HEK293 (cell line): ENCODE measurements around the gene TMEM91.

Source experiments
- KLF9 ChIP-seq: fragments of 450-650 bp; formaldehyde crosslinking; IDR thresholded peaks from 2 replicates; pipeline ENCODE4 v1.5.1; 2016; ENCODE audit warnings: missing biosample characterization, missing genetic modification characterization, low read depth
- MYNN ChIP-seq: fragments of 450-650 bp; formaldehyde crosslinking; IDR thresholded peaks from 2 replicates; pipeline ENCODE4 v1.5.1; 2016; ENCODE audit warnings: missing biosample characterization, missing genetic modification characterization, borderline replicate concordance
- REPIN1 ChIP-seq: fragments of 450-650 bp; formaldehyde crosslinking; IDR thresholded peaks from 2 replicates; pipeline ENCODE4 v1.5.1; 2017; ENCODE audit warnings: missing biosample characterization, missing genetic modification characterization, low read depth
- SALL2 ChIP-seq: fragments of 450-650 bp; formaldehyde crosslinking; IDR thresholded peaks from 2 replicates; pipeline ENCODE4 v1.5.0; 2017; ENCODE audit warnings: missing biosample characterization, mild to moderate bottlenecking, missing genetic modification characterization, borderline replicate concordance
- ZNF10 ChIP-seq: fragments of 450-650 bp; formaldehyde crosslinking; IDR thresholded peaks from 2 replicates; pipeline ENCODE4 v1.5.1; 2017; ENCODE audit warnings: missing biosample characterization, missing genetic modification characterization
- ZNF184 ChIP-seq: fragments of 450-650 bp; IDR thresholded peaks from 2 replicates; pipeline ENCODE4 v1.5.1; 2018; ENCODE audit warnings: missing biosample characterization, mild to moderate bottlenecking, missing genetic modification characterization
- ZNF274 ChIP-seq, 2 experiments: fragments of 200-500 bp in 1 of 2; fragments of 450-650 bp in 1 of 2; sonication (Bioruptor generic) in 1 of 2; formaldehyde crosslinking in 1 of 2; IDR thresholded peaks; 2 replicates each; pipeline versions ENCODE4 v1.5.1 to v1.6.1; 2014 to 2016; ENCODE audit warnings: borderline replicate concordance in 1 of 2, inconsistent platforms in 1 of 2, low read length in 1 of 2, missing biosample characterization in 1 of 2, missing genetic modification characterization in 1 of 2
- TF ChIP-seq, protein P1 (sequence below): fragments of 450-650 bp; formaldehyde crosslinking; IDR thresholded peaks from 2 replicates; pipeline ENCODE4 v1.5.1; 2016; ENCODE audit warnings: missing biosample characterization, missing genetic modification characterization
- TF ChIP-seq, protein P2 (sequence below): fragments of 450-650 bp; formaldehyde crosslinking; IDR thresholded peaks from 2 replicates; pipeline ENCODE4 v1.5.1; 2016; ENCODE audit warnings: missing biosample characterization, missing genetic modification characterization
- TF ChIP-seq, protein P3 (sequence below): fragments of 450-650 bp; formaldehyde crosslinking; IDR thresholded peaks from 2 replicates; pipeline ENCODE4 v1.5.0; 2017; ENCODE audit warnings: missing biosample characterization, missing genetic modification characterization, borderline replicate concordance

DNA sequence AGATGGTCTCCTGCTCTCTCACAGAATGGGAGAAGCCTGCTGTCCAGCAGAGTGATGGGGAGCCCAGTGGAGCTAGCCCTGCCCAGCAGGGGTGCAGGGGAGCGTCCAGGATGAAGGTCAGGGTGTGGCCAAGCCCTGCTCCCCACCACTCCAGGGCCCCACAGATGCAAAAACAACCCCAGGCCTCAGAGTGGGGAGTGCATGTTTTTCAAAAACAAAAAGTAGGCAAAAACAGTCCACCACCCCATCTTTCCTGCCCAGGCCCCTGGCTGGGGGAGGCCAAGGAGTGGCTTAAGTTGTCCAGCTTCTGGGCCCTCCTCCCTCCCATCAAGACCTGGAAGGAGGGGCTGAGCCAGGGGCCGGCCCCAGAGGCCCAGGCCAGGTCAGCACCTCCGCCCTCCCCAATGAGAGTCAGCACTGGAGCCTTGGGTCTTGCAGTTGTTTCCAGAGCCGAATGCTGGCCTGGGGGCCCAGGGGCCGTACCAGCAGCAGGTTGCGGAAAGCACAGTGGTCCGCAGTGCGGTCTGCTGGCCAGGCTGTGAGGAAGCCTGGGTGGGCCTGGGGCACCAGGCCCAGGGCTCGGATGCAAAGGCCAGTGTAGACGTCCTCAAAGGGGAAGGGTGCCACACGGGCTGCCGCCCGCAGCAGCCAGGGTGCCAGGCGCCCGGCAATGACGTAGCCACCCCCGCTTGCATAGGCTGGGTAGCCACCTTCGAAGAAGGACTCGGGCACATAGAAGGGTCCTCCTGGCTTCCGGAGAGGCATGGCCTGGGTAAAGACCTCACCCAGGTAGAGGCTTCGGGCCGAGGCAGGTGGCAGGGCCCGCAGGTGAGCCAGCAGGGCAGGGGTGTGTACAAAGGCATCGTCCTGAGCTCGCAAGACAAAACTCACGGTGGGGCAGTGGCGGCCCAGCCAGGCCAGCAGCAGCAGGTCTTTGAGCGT lies 49.1 kb downstream of the TMEM91 start:
- TF ChIP-seq, protein P1, sequence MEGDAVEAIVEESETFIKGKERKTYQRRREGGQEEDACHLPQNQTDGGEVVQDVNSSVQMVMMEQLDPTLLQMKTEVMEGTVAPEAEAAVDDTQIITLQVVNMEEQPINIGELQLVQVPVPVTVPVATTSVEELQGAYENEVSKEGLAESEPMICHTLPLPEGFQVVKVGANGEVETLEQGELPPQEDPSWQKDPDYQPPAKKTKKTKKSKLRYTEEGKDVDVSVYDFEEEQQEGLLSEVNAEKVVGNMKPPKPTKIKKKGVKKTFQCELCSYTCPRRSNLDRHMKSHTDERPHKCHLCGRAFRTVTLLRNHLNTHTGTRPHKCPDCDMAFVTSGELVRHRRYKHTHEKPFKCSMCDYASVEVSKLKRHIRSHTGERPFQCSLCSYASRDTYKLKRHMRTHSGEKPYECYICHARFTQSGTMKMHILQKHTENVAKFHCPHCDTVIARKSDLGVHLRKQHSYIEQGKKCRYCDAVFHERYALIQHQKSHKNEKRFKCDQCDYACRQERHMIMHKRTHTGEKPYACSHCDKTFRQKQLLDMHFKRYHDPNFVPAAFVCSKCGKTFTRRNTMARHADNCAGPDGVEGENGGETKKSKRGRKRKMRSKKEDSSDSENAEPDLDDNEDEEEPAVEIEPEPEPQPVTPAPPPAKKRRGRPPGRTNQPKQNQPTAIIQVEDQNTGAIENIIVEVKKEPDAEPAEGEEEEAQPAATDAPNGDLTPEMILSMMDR (tag by site-specific recombination), result no peak
- TF ChIP-seq ZNF274 (IDR thresholded peaks at IDR 0.05; ENCODE audit: low read length) (no peak), ZNF274 (tag by site-specific recombination; IDR thresholded peaks at IDR 0.05; ENCODE audit: borderline replicate concordance) (no peak), ZNF10 (no peak), REPIN1 (tag by site-specific recombination) (no peak), SALL2 (tag by site-specific recombination) (no peak), MYNN (tag by site-specific recombination) (no peak), ZNF184 (tag by site-specific recombination) (no peak), KLF9 (tag by site-specific recombination) (no peak)
- TF ChIP-seq, protein P2, sequence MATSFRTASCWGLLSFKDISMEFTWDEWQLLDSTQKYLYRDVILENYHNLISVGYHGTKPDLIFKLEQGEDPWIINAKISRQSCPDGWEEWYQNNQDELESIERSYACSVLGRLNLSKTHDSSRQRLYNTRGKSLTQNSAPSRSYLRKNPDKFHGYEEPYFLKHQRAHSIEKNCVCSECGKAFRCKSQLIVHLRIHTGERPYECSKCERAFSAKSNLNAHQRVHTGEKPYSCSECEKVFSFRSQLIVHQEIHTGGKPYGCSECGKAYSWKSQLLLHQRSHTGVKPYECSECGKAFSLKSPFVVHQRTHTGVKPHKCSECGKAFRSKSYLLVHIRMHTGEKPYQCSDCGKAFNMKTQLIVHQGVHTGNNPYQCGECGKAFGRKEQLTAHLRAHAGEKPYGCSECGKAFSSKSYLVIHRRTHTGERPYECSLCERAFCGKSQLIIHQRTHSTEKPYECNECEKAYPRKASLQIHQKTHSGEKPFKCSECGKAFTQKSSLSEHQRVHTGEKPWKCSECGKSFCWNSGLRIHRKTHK (tag by site-specific recombination), result no peak
- TF ChIP-seq, protein P3, sequence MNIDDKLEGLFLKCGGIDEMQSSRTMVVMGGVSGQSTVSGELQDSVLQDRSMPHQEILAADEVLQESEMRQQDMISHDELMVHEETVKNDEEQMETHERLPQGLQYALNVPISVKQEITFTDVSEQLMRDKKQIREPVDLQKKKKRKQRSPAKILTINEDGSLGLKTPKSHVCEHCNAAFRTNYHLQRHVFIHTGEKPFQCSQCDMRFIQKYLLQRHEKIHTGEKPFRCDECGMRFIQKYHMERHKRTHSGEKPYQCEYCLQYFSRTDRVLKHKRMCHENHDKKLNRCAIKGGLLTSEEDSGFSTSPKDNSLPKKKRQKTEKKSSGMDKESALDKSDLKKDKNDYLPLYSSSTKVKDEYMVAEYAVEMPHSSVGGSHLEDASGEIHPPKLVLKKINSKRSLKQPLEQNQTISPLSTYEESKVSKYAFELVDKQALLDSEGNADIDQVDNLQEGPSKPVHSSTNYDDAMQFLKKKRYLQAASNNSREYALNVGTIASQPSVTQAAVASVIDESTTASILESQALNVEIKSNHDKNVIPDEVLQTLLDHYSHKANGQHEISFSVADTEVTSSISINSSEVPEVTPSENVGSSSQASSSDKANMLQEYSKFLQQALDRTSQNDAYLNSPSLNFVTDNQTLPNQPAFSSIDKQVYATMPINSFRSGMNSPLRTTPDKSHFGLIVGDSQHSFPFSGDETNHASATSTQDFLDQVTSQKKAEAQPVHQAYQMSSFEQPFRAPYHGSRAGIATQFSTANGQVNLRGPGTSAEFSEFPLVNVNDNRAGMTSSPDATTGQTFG (tag by site-specific recombination), result no peak
